Activated T-helper 1 cell treated with anti-CD3 and anti-CD28 coated beads, Interleukin-12 subunit alpha, Interleukin-12 subunit beta, Interleukin-2, Interleukin-4 antibody, amounts not matched to agents 30 ng/mL and 10 ng/mL and 1 ng/mL, durations not matched to agents 14 hours and 24 hours and 36 hours (primary cell): ENCODE data around the gene NMNAT2. TPM values are rescaled to one million over a fixed set of nuclear protein-coding genes. Genes with fewer than 3 reads are reported as not detected.

Source experiments
- DNase-seq: peaks from one replicate; pipeline ENCODE4 v3.0.0; 2021; ENCODE audit warnings: low spot score
- H3K27ac Mint-ChIP-seq: one replicate; pipeline ENCODE4 v1.8.0; 2021; ENCODE audit warnings: mild to moderate bottlenecking, mixed read lengths
- H3K27me3 Mint-ChIP-seq: one replicate; pipeline ENCODE4 v1.8.0; 2022; ENCODE audit warnings: mild to moderate bottlenecking, moderate library complexity, mixed read lengths; ENCODE audit not compliant: insufficient read depth
- H3K36me3 Mint-ChIP-seq: one replicate; pipeline ENCODE4 v1.8.0; 2021; ENCODE audit warnings: low read depth, mixed read lengths
- H3K4me1 Mint-ChIP-seq: one replicate; pipeline ENCODE4 v1.8.0; 2021; ENCODE audit warnings: low read depth, mixed read lengths
- H3K4me3 Mint-ChIP-seq: one replicate; pipeline ENCODE4 v1.8.0; 2021; ENCODE audit warnings: mild to moderate bottlenecking, moderate library complexity, mixed read lengths
- H3K9me3 Mint-ChIP-seq: one replicate; pipeline ENCODE4 v1.8.0; 2021; ENCODE audit warnings: mixed read lengths
- intact Hi-C: fragments of 100-400 bp; cut with micrococcal nuclease; formaldehyde crosslinking; loops from one replicate; pipeline ENCODE4 v1.15.1; 2024
- total RNA-seq: library from RNA; stranded (reverse); gene quantifications from 2 replicates; pipeline ENCODE4 v1.2.3, GENCODE V29; 2022

NMNAT2 gene
- total RNA-seq, 1 donor from 2014 or later = not detected

GRCh38 chr1:183272390-183272848 lies 145.8 kb downstream of the NMNAT2 start:
- H3K4me1 Mint-ChIP-seq = no peaks in the 10 kb centered on the region
- no peaks in the 10 kb centered on the region for H3K36me3 Mint-ChIP-seq
- no peak for DNase-seq
- peaks cover 3% of the 10 kb centered on the region for H3K27me3 Mint-ChIP-seq
- intact Hi-C loops = no loop called here
- H3K4me3 Mint-ChIP-seq = no peak overlapping the region
- H3K9me3 Mint-ChIP-seq = no peaks in the 10 kb centered on the region
- H3K27ac Mint-ChIP-seq = no peak overlapping the region

- intact Hi-C loops = no loop called here
- H3K4me3 Mint-ChIP-seq = no peak overlapping the region
- H3K4me1 Mint-ChIP-seq = no peaks in the 10 kb centered on the region
- H3K27me3 Mint-ChIP-seq = peaks cover 8% of the 10 kb centered on the region
- H3K27ac Mint-ChIP-seq = no peak overlapping the region
- no peaks in the 10 kb centered on the region for H3K9me3 Mint-ChIP-seq
- no peak for DNase-seq
- H3K36me3 Mint-ChIP-seq = no peaks in the 10 kb centered on the region
Measured at GRCh38 chr1:183270541-183271141, 147.5 kb downstream of the NMNAT2 start.

- intact Hi-C loops = no loop called here
Measured at GRCh38 chr1:183267646-183268431, 150.3 kb downstream of the NMNAT2 start.

GRCh38 chr1:183263886-183264602 lies 154.1 kb downstream of the NMNAT2 start:
- DNase-seq = no peak
- no peaks in the 10 kb centered on the region for H3K36me3 Mint-ChIP-seq
- intact Hi-C loops = no loop called here
- H3K27me3 Mint-ChIP-seq = peaks cover 20% of the 10 kb centered on the region
- H3K4me3 Mint-ChIP-seq = no peak overlapping the region
- H3K9me3 Mint-ChIP-seq = no peaks in the 10 kb centered on the region
- no peaks in the 10 kb centered on the region for H3K4me1 Mint-ChIP-seq
- H3K27ac Mint-ChIP-seq = no peak overlapping the region

More at GRCh38 chr1:183267646-183268431, 150.3 kb downstream of the NMNAT2 start:
- Mint-ChIP-seq H3K27me3 (peaks cover 13% of the 10 kb centered on the region), H3K27ac (no peak overlapping the region), H3K9me3 (no peaks in the 10 kb centered on the region), H3K4me1 (no peaks in the 10 kb centered on the region), H3K36me3 (no peaks in the 10 kb centered on the region), H3K4me3 (no peak overlapping the region)
- DNase-seq = no peak

- Mint-ChIP-seq H3K4me3 (no peak overlapping the region), H3K9me3 (no peaks in the 10 kb centered on the region), H3K27me3 (peaks cover 23% of the 10 kb centered on the region), H3K27ac (no peak overlapping the region), H3K4me1 (no peaks in the 10 kb centered on the region), H3K36me3 (no peaks in the 10 kb centered on the region)
- intact Hi-C loops = no loop called here
- no peak for DNase-seq
Measured at GRCh38 chr1:183262628-183263200, 155.5 kb downstream of the NMNAT2 start.

GRCh38 chr1:183259924-183260323 lies 158.3 kb downstream of the NMNAT2 start:
- no peak overlapping the region for H3K27ac Mint-ChIP-seq
- H3K36me3 Mint-ChIP-seq = no peaks in the 10 kb centered on the region
- no peak for DNase-seq
- no peaks in the 10 kb centered on the region for H3K9me3 Mint-ChIP-seq
- intact Hi-C loops = no loop called here
- no peaks in the 10 kb centered on the region for H3K4me1 Mint-ChIP-seq
- H3K4me3 Mint-ChIP-seq = no peak overlapping the region
- H3K27me3 Mint-ChIP-seq = peaks cover 16% of the 10 kb centered on the region

GRCh38 chr1:183255073-183255472 lies 163.1 kb downstream of the NMNAT2 start:
- H3K9me3 Mint-ChIP-seq = no peaks in the 10 kb centered on the region
- DNase-seq = no peak
- no peak overlapping the region for H3K27ac Mint-ChIP-seq
- H3K36me3 Mint-ChIP-seq = no peaks in the 10 kb centered on the region
- H3K4me3 Mint-ChIP-seq = no peak overlapping the region
- H3K4me1 Mint-ChIP-seq = no peaks in the 10 kb centered on the region
- peaks cover 6% of the 10 kb centered on the region for H3K27me3 Mint-ChIP-seq
- intact Hi-C loops = no loop called here

GRCh38 chr1:183251959-183252450 lies 166.2 kb downstream of the NMNAT2 start:
- no peaks in the 10 kb centered on the region for H3K4me1 Mint-ChIP-seq
- DNase-seq = no peak
- H3K36me3 Mint-ChIP-seq = no peaks in the 10 kb centered on the region
- H3K9me3 Mint-ChIP-seq = no peaks in the 10 kb centered on the region
- H3K4me3 Mint-ChIP-seq = no peak overlapping the region
- H3K27me3 Mint-ChIP-seq = peaks cover 2% of the 10 kb centered on the region
- intact Hi-C loops = no loop called here
- H3K27ac Mint-ChIP-seq = no peak overlapping the region

GRCh38 chr1:183251101-183251958 lies 166.8 kb downstream of the NMNAT2 start:
- Mint-ChIP-seq H3K27ac (no peak overlapping the region), H3K4me3 (no peak overlapping the region), H3K27me3 (peaks cover 2% of the 10 kb centered on the region), H3K36me3 (no peaks in the 10 kb centered on the region), H3K9me3 (no peaks in the 10 kb centered on the region), H3K4me1 (no peaks in the 10 kb centered on the region)
- DNase-seq = no peak
- intact Hi-C loops = no loop called here

- H3K4me1 Mint-ChIP-seq = no peaks in the 10 kb centered on the region
- H3K27me3 Mint-ChIP-seq = peaks cover 5% of the 10 kb centered on the region
- intact Hi-C loops = no loop called here
- no peaks in the 10 kb centered on the region for H3K36me3 Mint-ChIP-seq
- no peak for DNase-seq
- H3K9me3 Mint-ChIP-seq = no peaks in the 10 kb centered on the region
- no peak overlapping the region for H3K27ac Mint-ChIP-seq
- H3K4me3 Mint-ChIP-seq = no peak overlapping the region
Measured at GRCh38 chr1:183249941-183250452, 168.2 kb downstream of the NMNAT2 start.

- intact Hi-C loops = no loop called here
- Mint-ChIP-seq H3K27ac (no peak overlapping the region), H3K9me3 (no peaks in the 10 kb centered on the region), H3K4me3 (no peak overlapping the region), H3K4me1 (no peaks in the 10 kb centered on the region), H3K27me3 (peaks cover 3% of the 10 kb centered on the region), H3K36me3 (no peaks in the 10 kb centered on the region)
- DNase-seq = no peak
Measured at GRCh38 chr1:183248989-183249691, 169.0 kb downstream of the NMNAT2 start.
